DND-41 (cell line): ENCODE data around the gene ELAC2.

Experiments
- EZH2 ChIP-seq: IDR thresholded peaks from 3 replicates; pipeline ENCODE4 v1.6.1; 2012; ENCODE audit warnings: borderline replicate concordance, low read depth, mild to moderate bottlenecking, moderate library complexity, low read length, inconsistent platforms; ENCODE audit not compliant: severe bottlenecking
- TF ChIP-seq, protein P1 (sequence below): IDR thresholded peaks from 2 replicates; pipeline ENCODE4 v1.5.1; 2012; ENCODE audit warnings: borderline replicate concordance, low read length, moderate library complexity, mild to moderate bottlenecking; ENCODE audit not compliant: poor library complexity, severe bottlenecking; ENCODE audit errors: extremely low read depth

DNA sequence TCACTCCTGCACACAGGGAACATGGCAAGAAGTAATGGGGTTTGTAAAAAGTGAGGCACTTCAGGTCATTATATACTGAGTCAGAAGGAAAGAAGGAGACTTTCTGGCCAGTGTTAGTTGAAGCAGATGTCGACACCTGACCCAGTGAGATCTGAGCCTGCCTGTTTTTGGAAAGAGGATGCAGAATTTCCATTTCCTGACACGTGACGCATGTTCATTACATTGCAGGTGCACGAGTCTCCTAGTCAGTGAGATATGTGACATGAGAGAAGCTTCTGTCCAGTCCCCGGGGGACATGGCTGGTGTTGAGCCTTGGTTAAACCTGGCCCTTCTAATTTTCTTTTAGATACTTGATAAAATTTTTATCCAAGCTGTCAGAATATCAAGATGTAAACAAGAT lies 62.3 kb downstream of the ELAC2 start:
- TF ChIP-seq, protein P1, sequence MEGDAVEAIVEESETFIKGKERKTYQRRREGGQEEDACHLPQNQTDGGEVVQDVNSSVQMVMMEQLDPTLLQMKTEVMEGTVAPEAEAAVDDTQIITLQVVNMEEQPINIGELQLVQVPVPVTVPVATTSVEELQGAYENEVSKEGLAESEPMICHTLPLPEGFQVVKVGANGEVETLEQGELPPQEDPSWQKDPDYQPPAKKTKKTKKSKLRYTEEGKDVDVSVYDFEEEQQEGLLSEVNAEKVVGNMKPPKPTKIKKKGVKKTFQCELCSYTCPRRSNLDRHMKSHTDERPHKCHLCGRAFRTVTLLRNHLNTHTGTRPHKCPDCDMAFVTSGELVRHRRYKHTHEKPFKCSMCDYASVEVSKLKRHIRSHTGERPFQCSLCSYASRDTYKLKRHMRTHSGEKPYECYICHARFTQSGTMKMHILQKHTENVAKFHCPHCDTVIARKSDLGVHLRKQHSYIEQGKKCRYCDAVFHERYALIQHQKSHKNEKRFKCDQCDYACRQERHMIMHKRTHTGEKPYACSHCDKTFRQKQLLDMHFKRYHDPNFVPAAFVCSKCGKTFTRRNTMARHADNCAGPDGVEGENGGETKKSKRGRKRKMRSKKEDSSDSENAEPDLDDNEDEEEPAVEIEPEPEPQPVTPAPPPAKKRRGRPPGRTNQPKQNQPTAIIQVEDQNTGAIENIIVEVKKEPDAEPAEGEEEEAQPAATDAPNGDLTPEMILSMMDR, result no peak
- no peak for TF ChIP-seq EZH2
